ENCODE measurements around the gene ZNRD2. TPM values are rescaled to one million over a fixed set of nuclear protein-coding genes. Genes with fewer than 3 reads are reported as not detected.

Gene ZNRD2
- total RNA-seq: 36.7 and 55.1 TPM in 2 replicates

GRCh38 chr11:65569973-65570918, at the start of gene ZNRD2:
Gene ZNRD2, plus strand, starts transcription at chr11:65570477. Its CDS starts 15 bp downstream, at chr11:65570492.

GRCh38 chr11:65524741-65525545, 45.3 kb upstream of the ZNRD2 start, which contains the start of gene SCYL1:
Gene SCYL1, plus strand, starts transcription at chr11:65525083. Its CDS starts 71 bp downstream, at chr11:65525154.

GRCh38 chr11:65558002-65558929, 12.0 kb upstream of the ZNRD2 start, which contains the start of gene LTBP3:
Gene LTBP3, minus strand, starts transcription at chr11:65558359. Its CDS starts 400 bp downstream, at chr11:65557959.

GRCh38 chr11:65572356-65573051, 2.2 kb downstream of the ZNRD2 start, which contains the start of gene FAM89B:
Gene FAM89B, plus strand, starts transcription at chr11:65572538. Its CDS starts 132 bp downstream, at chr11:65572670.

GRCh38 chr11:65575568-65576231, 5.4 kb downstream of the ZNRD2 start, which contains the start of gene EHBP1L1:
Gene EHBP1L1, plus strand, starts transcription at chr11:65576053. Its CDS starts 250 bp downstream, at chr11:65576303.

GRCh38 chr11:65595543-65596281, 25.4 kb downstream of the ZNRD2 start, which contains the start of gene KCNK7:
Gene KCNK7, minus strand, starts transcription at chr11:65595800. Its CDS starts 28 bp downstream, at chr11:65595772.

GRCh38 chr11:65615229-65615949, 45.1 kb downstream of the ZNRD2 start, which contains the start of gene PCNX3:
Gene PCNX3, plus strand, starts transcription at chr11:65615776. Its CDS starts 536 bp downstream, at chr11:65616312.

Other genes with a start within 250 kb of the ZNRD2 start
- 49.3 and 51.1 TPM in 2 replicates for gene DPF2, start 236.6 kb upstream of the ZNRD2 start, total RNA-seq
- gene TIGD3, start 215.7 kb upstream of the ZNRD2 start, total RNA-seq: under 0.01 TPM in 1 of 2 replicates, not detected in the other
- gene SLC25A45, start 187.8 kb upstream of the ZNRD2 start, total RNA-seq: 2.0 and 3.1 TPM in 2 replicates
- 34.2 and 51.8 TPM in 2 replicates for gene FRMD8, start 183.8 kb upstream of the ZNRD2 start, total RNA-seq
- 322 and 406 TPM in 2 replicates for gene NEAT1, start 147.7 kb upstream of the ZNRD2 start, total RNA-seq
- gene MALAT1, start 71.4 kb upstream of the ZNRD2 start, total RNA-seq: 13,561 and 20,792 TPM in 2 replicates
- 77.2 and 139 TPM in 2 replicates for gene SCYL1, start 45.4 kb upstream of the ZNRD2 start, total RNA-seq
- 38.7 and 93.8 TPM in 2 replicates for gene LTBP3, start 12.1 kb upstream of the ZNRD2 start, total RNA-seq
- gene FAM89B, start 2.1 kb downstream of the ZNRD2 start, total RNA-seq: 11.8 and 30.3 TPM in 2 replicates
- 60.4 and 79.7 TPM in 2 replicates for gene EHBP1L1, start 5.6 kb downstream of the ZNRD2 start, total RNA-seq
- 0.29 and 0.50 TPM in 2 replicates for gene KCNK7, start 25.3 kb downstream of the ZNRD2 start, total RNA-seq
- gene MAP3K11, start 43.7 kb downstream of the ZNRD2 start, total RNA-seq: 25.8 and 26.3 TPM in 2 replicates
- 22.7 and 30.8 TPM in 2 replicates for gene PCNX3, start 45.3 kb downstream of the ZNRD2 start, total RNA-seq
- 25.1 and 25.2 TPM in 2 replicates for gene SIPA1, start 67.6 kb downstream of the ZNRD2 start, total RNA-seq
- 9.3 and 23.8 TPM in 2 replicates for gene RELA, start 92.4 kb downstream of the ZNRD2 start, total RNA-seq
- 45.4 and 47.3 TPM in 2 replicates for gene KAT5, start 141.8 kb downstream of the ZNRD2 start, total RNA-seq
- 32.9 and 57.7 TPM in 2 replicates for gene RNASEH2C, start 150.3 kb downstream of the ZNRD2 start, total RNA-seq
- 7.1 and 10.6 TPM in 2 replicates for gene AP5B1, start 210.5 kb downstream of the ZNRD2 start, total RNA-seq
- gene OVOL1, start 216.6 kb downstream of the ZNRD2 start, total RNA-seq: not detected in 2 replicates

All from smooth muscle cell of trachea (primary cell).